NCI-H2227 (cell line): ENCODE results near the gene KIF3B.
"Not testable (repeated sequence)": the region's sequence is repeated elsewhere in the genome, so short reads cannot be mapped to it uniquely, and the experiment has no call there.

Experiments used
- DNase-seq: peaks from one replicate; lab custom pipeline; 2025; ENCODE audit not compliant: unreplicated experiment; lab: John Stamatoyannopoulos, UW

Gene KIF3B

GRCh38 chr20:32246208-32246607 lies 31.2 kb upstream of the KIF3B start:
- not testable (repeated sequence) for DNase-seq

GRCh38 chr20:32248043-32248442 lies 29.4 kb upstream of the KIF3B start:
- no peak for DNase-seq

- no peak for DNase-seq
Observed at GRCh38 chr20:32249030-32249738, 28.3 kb upstream of the KIF3B start.

- DNase-seq: no peak
Observed at GRCh38 chr20:32251470-32251869, 26.0 kb upstream of the KIF3B start.

- DNase-seq: no peak
Observed at GRCh38 chr20:32252189-32252588, 25.3 kb upstream of the KIF3B start.

- DNase-seq: not testable (repeated sequence)
Observed at GRCh38 chr20:32260973-32261372, 16.5 kb upstream of the KIF3B start.

GRCh38 chr20:32261644-32262043 lies 15.8 kb upstream of the KIF3B start:
- no peak for DNase-seq

- DNase-seq: no peak
Observed at GRCh38 chr20:32263398-32263954, 14.0 kb upstream of the KIF3B start.

- no peak for DNase-seq
Observed at GRCh38 chr20:32271620-32272019, 5.8 kb upstream of the KIF3B start.

GRCh38 chr20:32274359-32274758 lies 3.1 kb upstream of the KIF3B start:
- no peak for DNase-seq

- DNase-seq: not testable (repeated sequence)
Observed at GRCh38 chr20:32275163-32275562, 2.3 kb upstream of the KIF3B start.

GRCh38 chr20:32278199-32278643 lies 770 bp downstream of the KIF3B start:
- no peak for DNase-seq

GRCh38 chr20:32281711-32282110 lies 4.3 kb downstream of the KIF3B start:
- DNase-seq: no peak

GRCh38 chr20:32282461-32282860 lies 5.0 kb downstream of the KIF3B start:
- no peak for DNase-seq

- DNase-seq: no peak
Observed at GRCh38 chr20:32285082-32285620, 7.7 kb downstream of the KIF3B start.

GRCh38 chr20:32285621-32286371 lies 8.3 kb downstream of the KIF3B start:
- no peak for DNase-seq

GRCh38 chr20:32287231-32287638 lies 9.8 kb downstream of the KIF3B start:
- no peak for DNase-seq

GRCh38 chr20:32288225-32288849 lies 10.9 kb downstream of the KIF3B start:
- DNase-seq: no peak

- DNase-seq: not testable (repeated sequence)
Observed at GRCh38 chr20:32289299-32289660, 11.8 kb downstream of the KIF3B start.

GRCh38 chr20:32289661-32290431 lies 12.4 kb downstream of the KIF3B start:
- DNase-seq: no peak

GRCh38 chr20:32291166-32291565 lies 13.7 kb downstream of the KIF3B start:
- DNase-seq: no peak
